GM19463 (cell line): ENCODE measurements around the gene KATNA1.

Experiments used
- ATAC-seq: cut with Tn5 transposase; IDR thresholded peaks from one replicate; pipeline ENCODE4 v1.9.1; 2021; ENCODE audit warnings: mild to moderate bottlenecking, moderate library complexity; ENCODE audit not compliant: unreplicated experiment

The KATNA1 gene

DNA sequence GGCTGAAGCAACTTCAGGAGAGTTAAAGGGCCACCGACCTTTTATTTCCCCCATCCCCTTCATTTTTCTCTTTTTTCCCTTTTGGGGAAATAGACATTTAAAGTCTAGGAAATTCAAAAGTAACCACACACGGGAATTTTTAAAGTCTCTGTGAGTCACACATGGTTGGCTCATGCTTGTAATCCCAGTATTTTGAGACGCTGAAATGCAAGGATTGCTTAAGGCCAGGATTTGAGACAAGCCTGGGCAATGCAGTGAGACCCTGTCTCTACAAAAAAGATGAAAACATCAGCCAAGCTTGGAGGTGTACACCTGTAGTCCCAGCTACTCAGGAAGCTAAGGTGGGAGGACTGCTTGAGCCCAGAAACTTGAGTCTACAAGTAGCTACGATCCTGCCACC lies 34.2 kb downstream of the KATNA1 start:
- ATAC-seq = no peak

GRCh38 chr6:149608381-149608982 lies 40.0 kb downstream of the KATNA1 start:
- ATAC-seq = peak; percentile 76

DNA sequence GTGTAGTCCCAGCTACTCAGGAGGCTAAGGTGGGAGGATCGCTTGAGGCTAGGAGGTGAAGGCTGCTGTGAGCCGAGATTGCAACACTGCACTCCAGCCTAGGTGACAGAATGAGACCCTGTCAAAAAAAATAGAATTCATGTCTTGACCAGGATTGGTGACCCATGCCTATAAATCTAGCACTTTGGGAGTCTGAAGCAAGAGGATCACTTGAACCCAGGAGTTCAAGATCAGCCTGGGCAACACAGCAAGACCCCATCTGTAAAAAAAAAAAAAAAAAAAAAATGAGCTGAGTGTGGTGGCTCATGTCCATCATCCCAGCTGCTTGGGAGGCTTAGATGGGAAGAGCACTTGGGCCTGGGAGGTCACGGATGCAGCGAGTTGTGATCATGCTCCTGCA lies 48.0 kb downstream of the KATNA1 start:
- no peak for ATAC-seq

DNA sequence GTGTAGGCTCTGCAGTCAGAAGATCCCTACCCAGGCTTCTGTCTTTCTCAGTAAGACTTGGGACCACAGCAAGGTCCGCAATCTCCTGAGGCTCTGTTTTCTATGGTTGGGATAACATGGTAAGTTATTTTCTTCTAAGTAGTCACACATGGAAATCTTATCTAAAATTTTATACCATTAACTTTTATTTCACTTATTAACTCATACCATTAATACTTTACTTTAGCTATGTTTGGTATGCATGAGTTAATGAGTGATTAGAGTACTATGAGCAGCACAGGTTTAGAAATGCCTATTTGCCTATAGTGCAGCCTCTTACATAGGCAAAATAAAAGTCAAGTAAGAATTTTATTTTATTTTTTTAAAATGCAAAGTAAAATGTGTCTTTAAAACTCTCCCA lies 55.1 kb downstream of the KATNA1 start:
- no peak for ATAC-seq

DNA sequence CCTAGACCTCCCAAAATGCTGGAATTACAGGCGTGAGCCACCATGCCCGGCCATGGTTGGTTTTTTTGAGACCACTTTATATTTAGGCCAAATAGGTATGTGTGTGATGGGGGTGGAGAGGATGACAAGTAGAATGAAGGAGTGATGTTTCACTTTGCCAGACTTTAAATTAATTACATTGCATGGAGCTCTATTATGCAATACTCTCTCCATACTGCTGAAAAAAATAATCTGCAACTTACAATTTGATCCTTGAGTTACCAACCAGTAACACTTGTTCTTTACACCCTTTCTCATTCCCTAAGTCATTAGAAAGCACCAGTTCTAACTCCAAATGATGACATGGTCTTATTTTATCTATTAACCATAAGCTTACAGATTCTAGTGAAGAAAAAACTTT lies 55.5 kb downstream of the KATNA1 start:
- no peak for ATAC-seq

DNA sequence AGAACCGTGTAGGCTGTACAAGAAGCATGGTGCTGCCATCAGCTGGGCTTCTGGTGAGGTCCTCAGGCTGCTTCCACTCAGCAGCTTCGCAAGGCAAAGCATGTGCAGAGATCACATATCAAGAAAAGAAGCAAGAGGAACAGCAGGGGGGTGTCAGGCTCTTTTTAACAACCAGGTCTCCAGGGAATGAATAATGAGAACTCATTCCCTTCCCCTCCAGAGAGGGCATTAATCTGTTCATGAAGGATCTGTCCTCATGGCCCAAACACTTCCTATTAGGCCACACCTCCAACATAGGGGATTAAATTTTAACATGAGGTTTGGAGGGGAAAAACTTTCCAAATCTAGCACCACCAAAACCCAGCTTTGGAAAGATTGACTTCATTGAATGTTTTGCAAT lies 62.4 kb downstream of the KATNA1 start:
- no peak for ATAC-seq

- no peak for ATAC-seq
Measured at GRCh38 chr6:149581349-149581748, 67.2 kb downstream of the KATNA1 start.

DNA sequence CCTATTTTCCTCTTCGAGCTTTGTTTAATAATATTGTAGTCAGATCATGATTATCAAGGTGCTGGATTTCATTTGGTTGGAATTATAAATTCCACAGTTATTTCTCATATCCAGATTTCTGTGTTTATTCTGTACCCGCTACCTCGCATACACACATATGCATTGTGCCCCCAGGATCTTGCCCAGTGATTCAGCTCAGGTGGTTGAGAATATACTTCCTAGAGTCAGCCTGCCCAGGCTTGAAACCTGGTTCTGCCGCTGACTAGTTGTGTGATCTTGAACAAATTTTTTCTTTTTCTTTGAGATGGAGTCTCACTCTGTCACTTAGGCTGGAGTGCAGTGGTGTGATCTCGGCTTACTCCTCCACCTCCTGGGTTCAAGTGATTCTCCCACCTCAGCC lies 67.6 kb downstream of the KATNA1 start:
- no peak for ATAC-seq

DNA sequence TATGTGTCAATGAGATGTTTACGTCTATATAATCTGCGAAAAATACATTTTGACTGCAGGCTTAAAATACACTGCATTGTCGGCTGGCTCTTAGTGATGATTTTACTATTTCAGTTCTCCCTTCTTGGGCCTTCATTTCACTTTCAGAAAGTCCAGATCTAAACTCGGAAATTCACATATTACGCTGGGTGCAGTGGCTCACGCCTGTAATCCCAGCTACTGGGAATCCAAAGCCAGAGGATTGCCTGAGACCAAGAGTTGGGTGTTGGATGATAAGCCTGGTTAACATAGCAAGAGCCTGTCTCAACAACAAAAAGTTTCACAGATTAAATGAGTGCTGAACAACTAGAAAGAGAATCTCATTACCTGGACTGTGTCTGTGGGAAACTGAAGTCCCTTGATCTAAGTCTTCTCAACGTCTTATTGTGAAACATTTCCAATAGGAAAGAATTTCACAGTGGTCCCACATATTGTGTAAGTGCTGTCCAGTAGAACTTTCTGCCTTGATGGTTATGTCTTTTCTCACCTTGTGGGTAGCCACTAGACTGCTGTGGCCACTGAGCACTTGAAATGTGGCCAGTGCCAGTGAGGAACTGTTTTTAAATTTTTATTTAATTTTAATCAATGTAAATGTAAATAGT lies 80.4 kb downstream of the KATNA1 start:
- ATAC-seq = no peak

DNA sequence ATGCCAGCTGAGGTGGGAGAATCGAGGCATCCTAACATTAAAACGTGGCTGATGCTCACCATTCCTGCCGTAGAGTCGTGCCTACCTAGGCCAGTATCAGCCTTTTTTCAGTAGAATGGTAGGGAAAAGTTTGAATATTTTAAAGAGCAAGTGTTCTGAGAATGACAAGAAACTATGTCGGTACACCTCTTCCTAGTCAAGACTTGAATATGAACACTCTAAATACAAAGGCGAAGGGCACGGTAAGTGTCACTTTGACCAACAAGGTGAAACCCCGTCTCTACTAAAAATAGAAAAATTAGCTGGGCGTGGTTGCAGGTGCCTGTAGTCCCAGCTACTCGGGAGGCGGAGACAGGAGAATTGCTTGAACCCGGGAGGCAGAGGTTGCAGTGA lies 81.3 kb downstream of the KATNA1 start:
- no peak for ATAC-seq

GRCh38 chr6:149566410-149567193 lies 81.9 kb downstream of the KATNA1 start:
- peak; percentile 13 for ATAC-seq

GRCh38 chr6:149565527-149566409 lies 82.7 kb downstream of the KATNA1 start, which contains the start of gene GINM1:
Gene GINM1 (plus strand): TSS chr6:149566375. CDS start chr6:149566415, 40 bp downstream.
- peak; percentile 78 for ATAC-seq

DNA sequence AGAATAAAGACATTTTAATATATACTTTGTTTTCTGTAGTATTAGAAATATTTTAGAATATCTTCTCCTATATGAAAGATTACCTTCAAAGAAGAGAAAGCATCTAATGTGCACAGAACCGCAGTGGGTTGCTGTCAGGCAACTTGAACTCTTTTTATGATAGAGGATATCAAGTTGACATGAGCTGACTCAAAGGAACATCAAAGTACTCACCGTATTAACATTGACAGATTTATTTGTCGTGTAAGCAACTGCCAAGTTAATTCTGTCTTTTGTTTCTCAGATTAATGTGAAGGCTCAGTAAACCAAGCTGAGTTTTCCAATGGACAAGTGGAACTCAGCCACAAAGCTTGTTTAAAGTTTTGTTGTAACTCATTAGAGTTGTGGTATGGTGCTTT lies 84.6 kb downstream of the KATNA1 start:
- ATAC-seq = no peak

DNA sequence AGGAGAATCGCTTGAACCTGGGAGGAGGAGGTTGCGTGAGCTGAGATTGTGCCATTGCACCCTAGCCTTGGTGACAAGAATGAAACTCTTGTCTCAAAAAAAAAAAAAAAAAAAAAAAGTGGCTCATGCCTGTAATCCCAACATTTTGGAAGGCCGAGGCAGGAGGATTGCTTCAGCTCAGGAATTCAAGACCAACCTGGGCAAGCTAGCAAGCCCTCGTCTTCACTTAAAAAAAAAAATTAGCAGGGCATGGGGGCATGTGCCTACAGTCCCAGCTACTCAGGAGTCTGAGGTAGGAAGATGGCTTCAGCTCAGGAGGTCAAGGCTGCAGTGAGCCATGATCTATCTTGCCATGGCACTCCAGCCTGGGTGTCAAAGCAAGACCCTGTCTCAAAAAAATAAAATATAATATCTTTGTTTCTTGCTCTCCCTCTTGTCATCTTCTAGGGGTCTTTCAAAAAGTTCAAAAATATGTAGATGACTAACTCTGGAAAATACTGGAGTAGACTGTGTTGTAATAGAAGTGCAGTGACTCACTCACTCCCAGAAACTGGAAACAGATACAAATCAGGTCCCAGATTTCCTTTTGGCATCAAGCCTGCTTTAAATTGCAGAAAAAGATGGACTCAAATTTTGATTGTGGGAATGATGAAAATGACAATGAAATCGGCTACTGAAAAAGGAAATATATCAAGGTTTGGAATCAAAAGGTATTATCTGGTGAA lies 85.1 kb downstream of the KATNA1 start:
- ATAC-seq = no peak

- ATAC-seq = no peak
Measured at GRCh38 chr6:149560736-149561135, 87.8 kb downstream of the KATNA1 start.

GRCh38 chr6:149559389-149559788 lies 89.1 kb downstream of the KATNA1 start:
- ATAC-seq = no peak

- no peak for ATAC-seq
Measured at GRCh38 chr6:149558029-149558428, 90.5 kb downstream of the KATNA1 start.

DNA sequence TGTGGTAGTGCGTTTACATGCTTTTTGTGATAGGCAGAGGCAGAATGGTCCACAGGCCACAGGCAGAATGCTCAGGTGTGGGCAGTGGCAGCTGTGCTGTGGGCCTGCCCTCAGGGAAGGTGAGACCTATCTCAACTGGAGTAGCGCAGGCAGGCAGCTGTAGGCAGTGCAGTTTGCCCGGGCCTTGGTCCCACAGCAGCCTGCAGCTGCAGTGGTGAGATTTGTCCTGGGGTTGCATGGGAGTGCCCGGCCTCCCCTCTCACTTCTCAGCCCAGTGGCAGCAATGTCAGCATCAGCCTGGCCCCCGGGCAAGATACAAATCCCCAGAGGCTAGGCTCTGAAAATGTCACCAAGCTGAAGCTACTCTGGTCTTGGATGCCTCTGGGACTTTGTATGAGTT lies 96.6 kb downstream of the KATNA1 start:
- ATAC-seq = no peak

GRCh38 chr6:149545754-149546471 lies 102.6 kb downstream of the KATNA1 start, which contains the start of gene PPIL4:
Gene PPIL4 (minus strand): TSS chr6:149546043. CDS start chr6:149546005, 38 bp downstream.
- peak; percentile 92 for ATAC-seq
